Neural cell (in vitro differentiated cells): Measurements from ENCODE around the gene SH3PXD2B. TPM values are rescaled to one million over a fixed set of nuclear protein-coding genes. Genes with fewer than 3 reads are reported as not detected.

Experiments used
- H2AFZ ChIP-seq: fragments of 200-600, 300-800 bp; sonication (generic), shearing (Covaris generic); 2 replicates; pipeline ENCODE4 v1.6.0; 2014; ENCODE audit warnings: low read depth, mild to moderate bottlenecking, antibody characterized with exemption, low read length, moderate library complexity
- H3F3A ChIP-seq: fragments of 200-600 bp; shearing (Covaris generic); 2 replicates; pipeline ENCODE4 v1.6.1; 2016; ENCODE audit warnings: mild to moderate bottlenecking, moderate library complexity, mixed read lengths, antibody characterized with exemption, low read length; ENCODE audit not compliant: insufficient read depth, poor library complexity, severe bottlenecking
- H3K27ac ChIP-seq: fragments of 200-600, 300-800 bp; sonication (generic), shearing (Covaris generic); 2 replicates; pipeline ENCODE4 v1.5.1; 2014; ENCODE audit warnings: mild to moderate bottlenecking, low read length, moderate library complexity
- H3K27me3 ChIP-seq: fragments of 300-800, 200-600 bp; sonication (generic), shearing (Covaris generic); 2 replicates; pipeline ENCODE4 v1.6.0; 2014; ENCODE audit warnings: mild to moderate bottlenecking, low read depth, low read length, moderate library complexity; ENCODE audit not compliant: insufficient read depth
- H3K36me3 ChIP-seq: fragments of 300-800, 200-600 bp; sonication (generic), shearing (Covaris generic); 2 replicates; pipeline ENCODE4 v1.5.1; 2014; ENCODE audit warnings: mild to moderate bottlenecking, antibody characterized with exemption, low read length, moderate library complexity; ENCODE audit not compliant: insufficient read depth
- H3K4me2 ChIP-seq: fragments of 300-800, 200-600 bp; sonication (generic), shearing (Covaris generic); 2 replicates; pipeline ENCODE4 v1.6.0; 2014; ENCODE audit warnings: mild to moderate bottlenecking, low read length
- H3K4me3 ChIP-seq: fragments of 300-800, 200-600 bp; sonication (generic), shearing (Covaris generic); 2 replicates; pipeline ENCODE4 v1.5.1; 2014; ENCODE audit warnings: mild to moderate bottlenecking, low read length, moderate library complexity
- H3K79me2 ChIP-seq: fragments of 200-600 bp; shearing (Covaris generic); replicated peaks from 2 replicates; pipeline ENCODE4 v1.6.0; 2014; ENCODE audit warnings: mild to moderate bottlenecking, low read length, moderate library complexity; ENCODE audit not compliant: insufficient read depth
- H3K9ac ChIP-seq: fragments of 300-800, 200-600 bp; sonication (generic), shearing (Covaris generic); 2 replicates; pipeline ENCODE4 v1.6.1; 2016; ENCODE audit warnings: mild to moderate bottlenecking, low read length, mixed read lengths
- H3K9me2 ChIP-seq: fragments of 200-600 bp; shearing (Covaris generic); 2 replicates; pipeline ENCODE4 v1.6.1; 2016; ENCODE audit warnings: mild to moderate bottlenecking, low read length, mixed read lengths; ENCODE audit not compliant: insufficient read depth
- H3K9me3 ChIP-seq: fragments of 200-600, 300-800 bp; sonication (generic), shearing (Covaris generic); 2 replicates; pipeline ENCODE4 v1.6.1; 2016; ENCODE audit warnings: mild to moderate bottlenecking, mixed run types, low read length, moderate library complexity, mixed read lengths
- H4K20me1 ChIP-seq: fragments of 200-600 bp; shearing (Covaris generic); 2 replicates; pipeline ENCODE4 v1.6.1; 2016; ENCODE audit warnings: mild to moderate bottlenecking, mixed run types; ENCODE audit not compliant: insufficient read depth
- EP300 ChIP-seq: fragments of 450-650 bp; conservative IDR thresholded peaks from 2 replicates; pipeline ENCODE4 v1.6.1; 2014; ENCODE audit warnings: antibody characterized with exemption, mild to moderate bottlenecking, moderate library complexity; ENCODE audit not compliant: poor library complexity, severe bottlenecking
- EZH2 ChIP-seq: fragments of 200-600, 300-800 bp; shearing (Covaris generic), sonication (generic); IDR thresholded peaks from 2 replicates; pipeline ENCODE4 v1.6.1; 2014; ENCODE audit warnings: antibody characterized with exemption, low read length, borderline replicate concordance, mild to moderate bottlenecking; ENCODE audit not compliant: insufficient read depth, poor library complexity, severe bottlenecking
- MXI1 ChIP-seq: fragments of 450-650 bp; conservative IDR thresholded peaks from 2 replicates; pipeline ENCODE4 v1.6.1; 2014; ENCODE audit warnings: antibody characterized with exemption, mild to moderate bottlenecking; ENCODE audit not compliant: poor library complexity, severe bottlenecking
- POLR2AphosphoS5 ChIP-seq: IDR thresholded peaks from 2 replicates; pipeline ENCODE4 v1.6.1; 2012
- RAD21 ChIP-seq: fragments of 450-650 bp; conservative IDR thresholded peaks from 2 replicates; pipeline ENCODE4 v1.6.1; 2014; ENCODE audit warnings: antibody characterized with exemption, mild to moderate bottlenecking, moderate library complexity
- REST ChIP-seq: IDR thresholded peaks from 2 replicates; pipeline ENCODE4 v1.6.1; 2012; ENCODE audit warnings: borderline replicate concordance
- SMC3 ChIP-seq: fragments of 450-650 bp; conservative IDR thresholded peaks from 2 replicates; pipeline ENCODE4 v1.6.1; 2014; ENCODE audit warnings: antibody characterized with exemption, mild to moderate bottlenecking, moderate library complexity; ENCODE audit not compliant: poor library complexity
- TAF1 ChIP-seq: IDR thresholded peaks from 2 replicates; pipeline ENCODE4 v1.6.1; 2012; ENCODE audit warnings: low read depth
- polyA plus RNA-seq: library from polyadenylated mRNA; depleted of rRNA; stranded (reverse); fragments of >200 nt; gene quantifications from 2 replicates; pipeline ENCODE4 v1.2.3, GENCODE V29; 2014
- TF ChIP-seq, protein P1 (sequence below): fragments of 450-650 bp; IDR thresholded peaks from 2 replicates; pipeline ENCODE4 v1.5.1; 2014; ENCODE audit warnings: antibody characterized with exemption, mild to moderate bottlenecking, moderate library complexity; ENCODE audit not compliant: poor library complexity, severe bottlenecking

SH3PXD2B gene
- polyA plus RNA-seq, 1 donor from 2014 or later = 11.7 TPM

DNA sequence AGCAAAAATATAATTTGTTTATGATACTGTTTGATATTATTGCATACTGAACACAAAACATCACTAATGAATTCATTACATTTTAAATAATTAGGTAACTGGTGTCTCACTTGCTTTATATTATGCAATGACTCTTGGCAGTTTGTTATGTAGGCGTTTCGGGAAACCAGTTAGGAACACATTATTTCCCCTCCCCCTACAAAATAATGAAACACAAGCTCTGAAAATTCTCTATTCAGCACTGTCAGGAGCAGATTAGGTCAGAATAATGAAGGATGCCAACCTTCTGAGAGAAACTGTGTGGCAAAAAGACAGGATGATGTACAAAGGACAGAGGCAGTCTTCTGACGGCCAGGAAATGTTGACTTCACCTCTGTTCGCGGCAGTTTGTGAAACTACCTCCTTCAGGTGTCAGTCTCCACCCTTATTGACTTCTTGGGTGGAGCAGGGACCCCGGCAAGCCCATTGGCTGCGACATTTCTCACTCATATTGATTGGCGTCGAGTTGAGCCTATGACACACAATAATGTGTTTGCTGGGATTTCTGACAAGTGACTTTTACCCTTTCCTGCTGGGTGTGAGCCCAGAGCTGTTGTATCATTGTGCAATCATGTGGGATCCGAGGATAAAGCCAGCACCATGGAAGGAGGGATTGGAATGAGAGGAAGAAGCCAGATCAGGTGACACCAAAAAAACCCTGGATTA, 33.9 kb downstream of the SH3PXD2B start:
- H3K27me3 ChIP-seq = no peaks in the 10 kb centered on the region
- no peaks in the 10 kb centered on the region for H3K9me3 ChIP-seq
- H3K79me2 ChIP-seq = no peaks in the 10 kb centered on the region
- no peak overlapping the region for H3K4me2 ChIP-seq
- H3K9me2 ChIP-seq = no peaks in the 10 kb centered on the region
- H3F3A ChIP-seq = no peaks in the 10 kb centered on the region
- H3K4me3 ChIP-seq = no peak overlapping the region
- no peak overlapping the region for H2AFZ ChIP-seq
- no peak overlapping the region for H3K27ac ChIP-seq
- no peaks in the 10 kb centered on the region for H4K20me1 ChIP-seq
- no peak for TF ChIP-seq REST
- no peak for TF ChIP-seq EZH2
- TF ChIP-seq SMC3 = no peak
- no peak for TF ChIP-seq TAF1
- TF ChIP-seq, protein P1, sequence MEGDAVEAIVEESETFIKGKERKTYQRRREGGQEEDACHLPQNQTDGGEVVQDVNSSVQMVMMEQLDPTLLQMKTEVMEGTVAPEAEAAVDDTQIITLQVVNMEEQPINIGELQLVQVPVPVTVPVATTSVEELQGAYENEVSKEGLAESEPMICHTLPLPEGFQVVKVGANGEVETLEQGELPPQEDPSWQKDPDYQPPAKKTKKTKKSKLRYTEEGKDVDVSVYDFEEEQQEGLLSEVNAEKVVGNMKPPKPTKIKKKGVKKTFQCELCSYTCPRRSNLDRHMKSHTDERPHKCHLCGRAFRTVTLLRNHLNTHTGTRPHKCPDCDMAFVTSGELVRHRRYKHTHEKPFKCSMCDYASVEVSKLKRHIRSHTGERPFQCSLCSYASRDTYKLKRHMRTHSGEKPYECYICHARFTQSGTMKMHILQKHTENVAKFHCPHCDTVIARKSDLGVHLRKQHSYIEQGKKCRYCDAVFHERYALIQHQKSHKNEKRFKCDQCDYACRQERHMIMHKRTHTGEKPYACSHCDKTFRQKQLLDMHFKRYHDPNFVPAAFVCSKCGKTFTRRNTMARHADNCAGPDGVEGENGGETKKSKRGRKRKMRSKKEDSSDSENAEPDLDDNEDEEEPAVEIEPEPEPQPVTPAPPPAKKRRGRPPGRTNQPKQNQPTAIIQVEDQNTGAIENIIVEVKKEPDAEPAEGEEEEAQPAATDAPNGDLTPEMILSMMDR = no peak
- TF ChIP-seq MXI1 = no peak
- TF ChIP-seq EP300 = no peak
- no peak for TF ChIP-seq RAD21
- no peak for TF ChIP-seq POLR2AphosphoS5
- no peak overlapping the region for H3K9ac ChIP-seq
- H3K36me3 ChIP-seq = no peaks in the 10 kb centered on the region

GRCh38 chr5:172418862-172419814, 35.2 kb downstream of the SH3PXD2B start:
- H3F3A ChIP-seq = no peaks in the 10 kb centered on the region
- H3K36me3 ChIP-seq = no peaks in the 10 kb centered on the region
- no peak for TF ChIP-seq RAD21
- no peak for TF ChIP-seq EP300
- TF ChIP-seq MXI1 = no peak
- no peak for TF ChIP-seq EZH2
- TF ChIP-seq SMC3 = no peak
- TF ChIP-seq, protein P1 = no peak
- TF ChIP-seq TAF1 = no peak
- TF ChIP-seq REST = no peak
- TF ChIP-seq POLR2AphosphoS5 = no peak
- no peaks in the 10 kb centered on the region for H3K79me2 ChIP-seq
- H3K4me3 ChIP-seq = no peak overlapping the region
- H2AFZ ChIP-seq = no peak overlapping the region
- H3K9me3 ChIP-seq = no peaks in the 10 kb centered on the region
- H3K4me2 ChIP-seq = no peak overlapping the region
- no peak overlapping the region for H3K9ac ChIP-seq
- no peak overlapping the region for H3K27ac ChIP-seq
- H3K9me2 ChIP-seq = no peaks in the 10 kb centered on the region
- no peaks in the 10 kb centered on the region for H3K27me3 ChIP-seq
- no peaks in the 10 kb centered on the region for H4K20me1 ChIP-seq
